NCI-H2171 (cell line): ENCODE results near the gene UPF2.
"Not testable (repeated sequence)": the region's sequence is repeated elsewhere in the genome, so short reads cannot be mapped to it uniquely, and the experiment has no call there.

Experiments
- DNase-seq: peaks from one replicate; lab custom pipeline; 2025; lab: John Stamatoyannopoulos, UW

The UPF2 gene

DNA sequence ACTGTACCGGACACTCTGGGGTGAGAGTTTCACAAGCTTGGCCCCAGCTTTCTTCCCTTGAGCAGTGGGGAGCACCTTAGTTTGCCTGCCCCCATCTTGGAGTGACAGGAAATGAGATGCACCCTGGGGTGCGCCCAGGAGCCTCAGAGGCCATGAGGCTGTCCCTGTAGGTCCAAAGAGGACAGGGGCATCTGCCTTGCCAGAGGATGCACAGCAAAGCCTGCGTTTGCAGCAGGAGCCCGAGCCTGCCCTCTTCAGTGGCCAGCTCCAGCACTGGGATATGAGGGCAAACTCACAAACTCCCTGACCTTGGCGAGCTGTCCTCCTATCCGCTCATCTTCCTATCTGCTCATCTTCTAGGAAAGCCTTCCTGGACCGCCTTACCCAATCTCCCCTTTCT lies 140.0 kb downstream of the UPF2 start:
- no peak for DNase-seq

GRCh38 chr10:11901833-11902475 lies 140.7 kb downstream of the UPF2 start:
- no peak for DNase-seq

DNA sequence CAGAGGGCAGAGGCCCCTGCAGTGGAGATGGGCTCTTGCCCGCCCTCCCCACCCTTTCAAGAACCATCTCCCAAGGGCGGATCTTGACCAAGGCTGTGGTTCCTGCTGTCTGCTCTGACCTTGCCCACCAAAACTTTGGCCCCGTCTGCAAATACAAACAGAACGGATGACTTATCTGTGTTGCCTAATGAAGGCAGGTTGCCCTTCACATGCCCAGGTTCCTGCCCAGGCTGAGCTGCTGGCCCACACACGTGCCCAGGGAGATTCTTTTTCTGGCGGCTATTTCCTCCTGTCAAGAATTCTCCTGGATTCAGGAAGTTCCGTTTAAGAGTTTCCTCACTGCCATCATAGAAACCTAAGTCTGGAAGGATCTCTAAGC lies 141.2 kb downstream of the UPF2 start:
- DNase-seq, result no peak

DNA sequence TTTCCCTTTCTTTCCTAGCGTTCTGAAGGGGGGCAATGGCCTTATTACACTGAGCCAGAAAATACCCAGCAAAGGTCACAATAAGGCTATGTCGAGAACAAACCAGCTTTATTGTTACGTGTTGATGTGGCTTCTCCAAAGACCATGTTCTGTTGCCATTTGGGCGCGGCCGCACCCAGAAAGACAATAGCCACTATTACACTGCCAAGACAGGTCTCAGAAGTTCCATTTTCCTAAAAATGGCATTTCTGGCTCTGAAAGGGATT lies 141.6 kb downstream of the UPF2 start:
- no peak for DNase-seq

- DNase-seq, result no peak
Observed at GRCh38 chr10:11899067-11899876, 143.3 kb downstream of the UPF2 start.

GRCh38 chr10:11898372-11899066 lies 144.1 kb downstream of the UPF2 start:
- no peak for DNase-seq

DNA sequence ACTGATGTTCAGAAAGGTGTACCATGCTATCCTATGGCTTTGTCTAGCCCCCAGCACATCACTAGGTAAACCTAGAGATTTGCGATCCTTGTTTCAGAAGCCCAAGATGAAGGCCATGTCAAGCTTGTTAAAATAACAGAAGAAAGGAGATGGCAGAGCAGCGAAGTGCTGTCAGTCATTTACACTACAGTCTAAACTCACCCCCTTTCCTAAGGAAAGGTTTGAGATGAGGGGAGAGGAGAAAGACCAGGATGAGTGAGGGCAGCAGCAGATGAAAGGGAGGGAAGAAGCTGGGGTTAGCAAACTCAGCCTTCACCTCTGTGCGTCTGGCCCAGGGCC lies 144.6 kb downstream of the UPF2 start:
- no peak for DNase-seq

DNA sequence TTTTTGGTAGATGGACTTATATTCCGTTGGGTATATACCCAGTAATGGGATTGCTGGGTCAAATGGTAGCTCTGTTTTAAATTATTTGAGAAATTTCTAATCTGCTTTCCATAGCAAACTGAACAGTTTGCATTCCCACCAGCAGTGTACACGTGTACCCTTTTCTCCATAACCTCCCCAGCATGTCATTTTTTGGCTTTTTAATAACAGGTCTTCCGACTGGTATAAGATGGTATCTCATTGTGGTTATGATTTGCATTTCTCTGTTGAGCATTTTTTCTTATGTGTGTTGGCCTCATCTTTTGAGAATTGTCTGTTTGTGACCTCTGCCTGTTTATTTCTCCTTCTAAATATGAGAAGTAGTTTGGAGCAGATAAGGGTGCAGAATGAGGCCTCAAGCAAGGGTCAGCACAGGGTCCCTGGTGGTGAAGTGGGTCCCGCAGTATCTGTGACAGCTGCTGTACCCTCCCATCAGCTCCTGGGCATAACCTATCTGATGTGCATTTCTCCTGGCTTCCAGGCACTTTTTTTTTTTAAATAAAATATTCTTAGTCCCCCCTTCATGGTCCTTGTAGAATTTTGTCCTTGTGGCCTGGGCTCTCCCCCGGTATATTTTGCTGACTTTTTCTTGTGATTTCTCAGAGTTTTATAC lies 145.9 kb downstream of the UPF2 start:
- DNase-seq, result no peak

DNA sequence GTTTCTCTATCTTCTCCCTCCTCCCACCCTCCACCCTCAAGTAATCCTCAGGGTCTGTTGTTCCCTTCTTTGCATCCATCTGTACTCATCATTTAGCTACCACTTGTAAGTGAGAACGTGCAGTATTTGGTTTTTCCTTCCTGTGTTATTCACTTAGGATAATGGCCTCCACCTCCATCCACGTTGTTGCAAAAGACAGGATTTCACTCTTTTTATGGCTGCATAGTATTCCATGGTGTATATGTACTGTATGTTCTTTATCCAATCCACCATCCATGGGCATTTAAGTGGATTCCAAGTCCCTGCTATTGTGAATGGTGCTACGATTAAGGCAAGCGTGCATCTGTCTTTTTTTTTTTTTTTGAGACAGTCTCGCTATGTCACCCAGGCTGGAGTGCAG lies 147.0 kb downstream of the UPF2 start:
- no peak for DNase-seq

DNA sequence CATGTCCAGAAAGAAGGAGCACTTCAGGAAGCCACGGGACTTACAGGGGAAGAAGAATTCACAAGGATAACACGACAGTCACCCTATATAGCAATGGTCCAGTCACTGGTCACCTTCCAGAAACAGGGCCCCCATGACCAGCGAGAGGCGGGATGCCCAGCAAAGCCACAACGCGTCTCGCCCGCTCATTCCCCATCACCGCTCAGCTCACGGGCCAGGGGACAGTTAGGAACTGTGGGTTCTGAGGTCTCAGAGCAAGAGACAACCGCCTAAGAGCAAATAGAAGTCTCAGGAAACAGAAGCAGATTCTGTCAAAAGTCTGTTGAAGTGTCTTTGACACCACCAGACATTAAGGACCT lies 147.5 kb downstream of the UPF2 start:
- DNase-seq, result no peak

GRCh38 chr10:11894381-11895107 lies 148.1 kb downstream of the UPF2 start:
- no peak for DNase-seq

DNA sequence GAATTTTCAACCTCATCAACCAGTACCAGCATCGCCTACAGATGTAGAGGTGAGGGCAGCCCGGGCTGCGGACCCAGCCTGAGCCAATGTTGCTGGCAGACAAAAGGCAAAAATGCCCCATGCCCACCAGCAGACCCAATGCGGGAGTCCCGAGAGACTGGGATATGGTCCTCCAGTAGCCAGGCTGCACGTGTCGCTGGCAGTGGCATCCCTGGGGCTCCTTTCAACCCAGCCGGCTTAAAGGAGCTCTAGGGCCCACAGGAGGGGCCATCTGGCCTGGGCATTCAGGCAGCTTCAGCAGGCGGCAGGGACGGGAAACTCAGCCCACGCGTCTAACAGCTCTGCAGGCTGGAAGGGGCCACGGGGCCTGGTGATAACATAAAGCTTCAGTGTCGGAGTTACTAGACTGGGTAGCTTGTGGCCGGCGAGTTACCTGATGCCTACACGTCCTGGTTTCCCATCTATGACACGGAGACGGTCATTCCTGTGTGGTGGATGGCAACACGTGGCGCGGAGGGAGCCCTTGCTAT lies 148.8 kb downstream of the UPF2 start:
- no peak for DNase-seq

DNA sequence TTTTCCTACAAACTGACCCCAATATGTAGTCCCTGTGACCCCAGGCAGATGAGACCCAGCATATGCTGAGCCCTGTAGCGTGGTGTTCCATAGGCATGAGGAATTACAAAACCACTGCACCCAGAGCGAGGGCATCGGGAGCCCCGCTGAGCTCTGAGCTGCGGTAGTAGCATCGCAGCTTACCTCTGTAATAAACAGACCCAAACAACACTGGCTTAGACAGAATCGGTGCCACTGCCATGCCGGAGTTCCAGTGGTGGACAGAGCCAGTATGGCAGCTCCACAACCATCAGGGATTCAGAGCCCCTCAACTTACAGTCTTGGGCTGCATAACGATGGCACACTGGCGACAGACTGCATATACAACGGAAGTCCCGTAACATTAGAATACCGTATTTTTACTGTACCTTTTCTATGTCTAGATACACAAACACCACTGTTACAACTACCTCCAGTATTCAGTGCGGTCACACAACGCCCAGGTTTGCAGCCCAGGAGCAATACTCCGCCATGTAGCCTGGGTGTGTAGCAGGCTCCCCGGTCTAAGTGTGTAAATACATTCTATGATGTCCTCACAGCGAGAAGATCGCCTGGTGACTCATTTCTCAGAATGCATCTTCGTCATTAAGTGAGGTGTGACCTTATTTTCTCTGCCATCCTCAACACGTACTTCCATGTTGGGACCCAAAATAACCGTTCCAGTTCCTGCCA lies 150.7 kb downstream of the UPF2 start:
- no peak for DNase-seq

DNA sequence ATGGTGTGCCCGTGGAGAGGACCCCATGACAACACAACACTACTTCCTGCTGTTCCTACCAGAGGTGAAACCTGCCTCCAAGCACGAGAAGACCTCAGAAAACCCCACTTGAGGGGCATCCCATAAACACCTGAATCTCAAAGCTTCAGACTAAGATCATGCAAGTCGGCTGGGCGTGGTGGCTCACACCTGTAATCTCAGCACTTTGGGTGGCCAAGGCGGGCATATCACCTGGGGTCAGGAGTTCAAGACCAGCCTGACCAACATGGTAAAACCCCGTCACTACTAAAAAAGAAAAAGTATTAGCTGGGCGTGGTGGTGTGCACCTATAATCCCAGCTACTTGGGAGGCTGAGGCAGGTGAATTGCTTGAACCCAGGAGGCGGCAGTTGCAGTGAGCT lies 153.3 kb downstream of the UPF2 start:
- DNase-seq, result not testable (repeated sequence)

GRCh38 chr10:11887381-11888227 lies 155.0 kb downstream of the UPF2 start:
- DNase-seq, result no peak

DNA sequence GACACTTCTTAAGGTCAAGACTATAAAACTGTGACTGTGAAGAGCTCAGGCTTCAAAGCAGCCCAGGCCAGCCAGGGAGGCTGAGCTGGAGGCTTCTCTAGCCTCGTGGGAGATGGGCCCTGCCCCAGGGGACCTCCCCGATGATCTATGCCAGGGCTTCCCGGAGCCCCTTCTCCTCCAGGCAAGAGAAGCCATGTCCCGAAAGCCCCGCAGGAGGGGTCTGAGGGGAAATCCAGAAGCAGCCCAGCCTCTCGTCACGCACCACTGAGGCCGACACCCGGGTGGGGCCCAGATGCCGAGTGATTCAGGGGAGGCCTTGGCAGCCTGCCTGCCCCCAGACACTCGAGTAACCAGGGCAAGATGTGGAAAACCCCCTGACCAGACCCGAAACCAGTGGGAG lies 155.8 kb downstream of the UPF2 start:
- no peak for DNase-seq

- DNase-seq, result no peak
Observed at GRCh38 chr10:11886138-11886474, 156.5 kb downstream of the UPF2 start.

DNA sequence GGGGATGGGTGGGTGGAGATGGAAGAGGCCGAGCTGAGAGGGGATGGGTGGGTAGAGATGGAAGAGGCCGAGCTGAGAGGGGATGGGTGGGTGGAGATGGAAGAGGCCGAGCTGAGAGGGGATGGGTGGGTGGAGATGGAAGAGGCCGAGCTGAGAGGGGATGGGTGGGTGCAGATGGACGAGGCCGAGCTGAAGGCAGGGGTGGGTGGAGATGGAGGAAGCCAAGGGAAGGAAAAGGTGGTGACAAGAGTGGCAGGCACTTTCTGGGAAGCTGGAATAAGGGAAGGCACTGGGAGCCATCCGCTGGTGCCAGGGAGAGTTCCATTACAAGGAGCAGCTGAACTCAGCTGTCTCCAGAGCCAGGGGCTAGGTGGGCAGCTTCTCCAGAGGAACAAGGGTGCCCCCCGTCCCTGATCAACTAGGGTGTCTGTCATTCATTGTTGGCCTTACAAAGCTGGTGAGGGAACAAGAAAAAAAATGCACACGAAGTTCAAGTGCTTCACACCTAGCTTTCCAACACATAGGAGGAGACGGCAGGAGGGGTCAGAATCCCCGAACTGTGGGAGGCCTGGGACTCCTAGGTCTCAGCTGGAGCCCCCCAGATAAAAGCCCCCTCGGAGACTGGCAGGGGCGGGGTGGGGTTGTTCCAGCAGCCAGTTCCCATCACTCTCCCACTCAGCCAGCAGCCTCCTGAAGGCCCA lies 157.0 kb downstream of the UPF2 start:
- no peak for DNase-seq

DNA sequence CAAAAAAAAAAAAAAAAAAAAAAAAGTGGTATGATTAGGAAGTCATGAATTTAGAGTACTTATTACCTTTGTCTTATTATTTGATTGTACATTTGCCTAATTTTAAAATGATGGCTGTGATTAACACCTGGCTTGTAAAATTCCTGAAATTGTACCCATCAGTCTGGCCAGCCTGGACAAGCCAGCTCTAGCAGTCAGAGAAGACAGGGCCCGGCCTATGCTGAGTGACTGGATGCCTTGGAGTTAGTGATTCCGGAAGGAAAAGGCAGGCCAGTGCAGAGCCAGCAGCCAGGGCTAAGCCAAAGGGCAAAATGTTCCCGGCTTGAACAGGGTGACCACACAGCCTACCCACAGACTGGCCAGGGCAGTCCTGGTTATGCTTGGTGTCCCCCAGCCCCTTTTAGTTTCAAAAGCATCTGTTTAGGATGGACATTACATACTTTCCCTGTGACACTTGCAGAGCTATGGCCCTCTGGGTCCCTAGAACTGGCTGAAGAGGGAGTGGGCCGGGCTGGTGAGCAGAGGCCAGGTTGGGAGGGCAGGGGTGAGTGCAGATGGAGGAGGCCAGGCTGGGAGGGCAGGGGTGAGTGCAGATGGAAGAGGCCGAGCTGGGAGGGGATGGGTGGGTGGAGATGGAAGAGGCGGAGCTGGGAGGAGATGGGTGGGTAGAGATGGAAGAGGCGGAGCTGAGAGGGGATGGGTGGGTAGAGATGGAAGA lies 157.7 kb downstream of the UPF2 start:
- no peak for DNase-seq
